H1 (cell line): Measurements from ENCODE around the gene ABCG8. TPM values are rescaled to one million over a fixed set of nuclear protein-coding genes. Genes with fewer than 3 reads are reported as not detected.

Source experiments
- EZH2 ChIP-seq: fragments of 200-600 bp; sonication (generic); IDR thresholded peaks from 2 replicates; pipeline ENCODE4 v1.7.1; 2012; ENCODE audit warnings: low read depth, mild to moderate bottlenecking, moderate library complexity, low read length, inconsistent platforms; ENCODE audit not compliant: severe bottlenecking
- JUN ChIP-seq: IDR thresholded peaks from 2 replicates; pipeline ENCODE4 v1.6.1; 2011; ENCODE audit warnings: low read depth, mild to moderate bottlenecking, improper control_type of control experiment, low read length
- PHF8 ChIP-seq: fragments of 200-600 bp; sonication (generic); conservative IDR thresholded peaks from 2 replicates; pipeline ENCODE4 v1.7.1; 2012; ENCODE audit warnings: low read depth, mild to moderate bottlenecking, inconsistent platforms, low read length, moderate library complexity
- polyA plus RNA-seq, 7 experiments: library from polyadenylated mRNA; depleted of rRNA in 3 of 7; stranded (reverse) in 5 of 7; unstranded in 2 of 7; fragments of >200 nt in 5 of 7; fragments of 200-250 nt in 2 of 7; gene quantifications; 1 replicate in 5 of 7; 2 replicates in 1 of 7; 4 replicates in 1 of 7; pipeline versions ENCODE4 v1.2.1 to v1.2.3, GENCODE V29; 2011 to 2013; ENCODE audit warnings: missing spikeins in 2 of 7, mixed read lengths in 2 of 7
- total RNA-seq: library from RNA; stranded (reverse); fragmentation: NEBNext Ultra II Directional; extraction: Animal tissue kit (Norgen Biotek cat#: 25700); gene quantifications from 2 replicates; pipeline ENCODE4 v1.2.1, GENCODE V29; 2021
- TF ChIP-seq, protein P1 (sequence below): IDR thresholded peaks from 2 replicates; pipeline ENCODE4 v1.6.1; 2011; ENCODE audit warnings: low read length, improper control_type of control experiment

Gene ABCG8
- total and polyA plus RNA-seq, 2 of the 8 experiments (the other 6 are each of a cell fraction or from before 2014, with no cell fraction given): not detected

DNA sequence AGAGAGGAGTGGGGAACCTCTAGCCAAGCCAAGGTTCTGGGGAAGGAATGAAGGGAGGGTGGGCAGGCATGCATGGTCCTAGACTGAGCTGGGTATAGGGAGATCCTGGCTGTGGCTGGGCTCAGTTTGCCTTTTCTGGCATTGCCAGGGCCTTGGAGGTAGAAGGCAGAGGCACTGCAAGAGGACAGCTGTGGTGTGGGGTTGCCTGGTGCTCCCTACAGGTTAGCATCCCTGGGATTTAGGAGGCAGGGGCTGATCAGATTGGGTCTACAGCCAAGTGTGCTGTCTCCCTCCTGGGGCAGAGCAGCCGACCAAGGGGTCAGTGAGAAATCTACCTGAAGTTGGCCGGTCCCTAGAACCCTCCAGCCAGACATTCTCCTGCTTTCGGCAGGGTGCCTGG is 15.9 kb downstream of the ABCG8 start (continued):
- TF ChIP-seq EZH2: no peak
- no peak for TF ChIP-seq PHF8
- TF ChIP-seq JUN: no peak
- TF ChIP-seq, protein P1, sequence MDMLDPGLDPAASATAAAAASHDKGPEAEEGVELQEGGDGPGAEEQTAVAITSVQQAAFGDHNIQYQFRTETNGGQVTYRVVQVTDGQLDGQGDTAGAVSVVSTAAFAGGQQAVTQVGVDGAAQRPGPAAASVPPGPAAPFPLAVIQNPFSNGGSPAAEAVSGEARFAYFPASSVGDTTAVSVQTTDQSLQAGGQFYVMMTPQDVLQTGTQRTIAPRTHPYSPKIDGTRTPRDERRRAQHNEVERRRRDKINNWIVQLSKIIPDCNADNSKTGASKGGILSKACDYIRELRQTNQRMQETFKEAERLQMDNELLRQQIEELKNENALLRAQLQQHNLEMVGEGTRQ: no peak
